ENCODE measurements around the gene ABHD8. TPM values are rescaled to one million over a fixed set of nuclear protein-coding genes. Genes with fewer than 3 reads are reported as not detected.

ABHD8 gene
- total and polyA plus RNA-seq, 2 of the 13 experiments (the other 11 are each of a cell fraction or from before 2014, with no cell fraction given): 6.3 to 7.2 TPM

GRCh38 chr19:17340871-17341357, 37.7 kb upstream of the ABHD8 start (continued):
- TF ChIP-seq ZNF619 (CRISPR knock-in tag; IDR thresholded peaks at IDR 0.05) (peak; percentile 68; the same call in 1 of the 2 replicates), ZNF503 (CRISPR knock-in tag; IDR thresholded peaks at IDR 0.05) (no peak), TFDP1 (CRISPR knock-in tag; IDR thresholded peaks at IDR 0.05; ENCODE audit: borderline replicate concordance) (peak; percentile 68; the same call in 1 of the 2 replicates), HINFP (CRISPR knock-in tag; IDR thresholded peaks at IDR 0.05; ENCODE audit: low read depth) (0 out of 2 replicates have a peak, but pooled peaks have one; percentile 60), ZNF674 (CRISPR knock-in tag; IDR thresholded peaks at IDR 0.05; ENCODE audit: low read depth) (no peak), UBTF (CRISPR knock-in tag; IDR thresholded peaks at IDR 0.05) (peak; percentile 80), SMARCE1 (IDR thresholded peaks at IDR 0.05; ENCODE audit: borderline replicate concordance) (no peak), ZNF607 (CRISPR knock-in tag; IDR thresholded peaks at IDR 0.05; ENCODE audit: borderline replicate concordance) (peak; percentile 46; the same call in 1 of the 2 replicates), ZNF101 (CRISPR knock-in tag; IDR thresholded peaks at IDR 0.05; ENCODE audit: borderline replicate concordance, low read depth) (no peak), ZNF441 (CRISPR knock-in tag; IDR thresholded peaks at IDR 0.05; ENCODE audit: borderline replicate concordance) (no peak; the same call in 1 of the 2 replicates), RXRA (CRISPR knock-in tag; IDR thresholded peaks at IDR 0.05) (peak; percentile 67), ZKSCAN1 (IDR thresholded peaks at IDR 0.05; ENCODE audit: low read length) (no peak), RFX3 (CRISPR knock-in tag; IDR thresholded peaks at IDR 0.05) (no peak), PREB (CRISPR knock-in tag; IDR thresholded peaks at IDR 0.05) (no peak), ZNF552 (CRISPR knock-in tag; IDR thresholded peaks at IDR 0.05; ENCODE audit: borderline replicate concordance) (no peak), GATAD2A (CRISPR knock-in tag; IDR thresholded peaks at IDR 0.05) (peak; percentile 74), NFE2L1 (CRISPR knock-in tag; IDR thresholded peaks at IDR 0.05; ENCODE audit: borderline replicate concordance) (no peak), GATAD1 (CRISPR knock-in tag; IDR thresholded peaks at IDR 0.05) (no peak), ZNF7 (CRISPR knock-in tag; IDR thresholded peaks at IDR 0.05) (no peak), ZNF263 (CRISPR knock-in tag; IDR thresholded peaks at IDR 0.05) (no peak), ZBTB2 (CRISPR knock-in tag; IDR thresholded peaks at IDR 0.05; ENCODE audit: low read depth) (no peak)
